ENCODE data around the gene GET4.
A peak's percentile ranks its signal among the peaks of the same experiment; 100 is the strongest.

GET4 gene

GRCh38 chr7:902996-903395 lies 26.6 kb downstream of the GET4 start:
- TF ChIP-seq CTCF (IDR thresholded peaks at IDR 0.05), result no peak

- TF ChIP-seq CTCF (IDR thresholded peaks at IDR 0.05), result no peak
Measured at GRCh38 chr7:903921-904755, 27.8 kb downstream of the GET4 start.

GRCh38 chr7:904847-905246 lies 28.5 kb downstream of the GET4 start:
- TF ChIP-seq CTCF (IDR thresholded peaks at IDR 0.05), result no peak

GRCh38 chr7:906776-907157 lies 30.4 kb downstream of the GET4 start:
- TF ChIP-seq CTCF (IDR thresholded peaks at IDR 0.05), result no peak

- no peak for TF ChIP-seq CTCF (IDR thresholded peaks at IDR 0.05)
Measured at GRCh38 chr7:907158-907980, 31.0 kb downstream of the GET4 start.

GRCh38 chr7:908159-908581 lies 31.8 kb downstream of the GET4 start:
- TF ChIP-seq CTCF (IDR thresholded peaks at IDR 0.05), result no peak

GRCh38 chr7:908591-909357 lies 32.4 kb downstream of the GET4 start:
- peak; percentile 83 for TF ChIP-seq CTCF (IDR thresholded peaks at IDR 0.05)

Measured in LNCAP (cell line).